ENCODE results near the gene ZNF524.
"Not testable (repeated sequence)": the region's sequence is repeated elsewhere in the genome, so short reads cannot be mapped to it uniquely, and the experiment has no call there.

ZNF524 gene

DNA sequence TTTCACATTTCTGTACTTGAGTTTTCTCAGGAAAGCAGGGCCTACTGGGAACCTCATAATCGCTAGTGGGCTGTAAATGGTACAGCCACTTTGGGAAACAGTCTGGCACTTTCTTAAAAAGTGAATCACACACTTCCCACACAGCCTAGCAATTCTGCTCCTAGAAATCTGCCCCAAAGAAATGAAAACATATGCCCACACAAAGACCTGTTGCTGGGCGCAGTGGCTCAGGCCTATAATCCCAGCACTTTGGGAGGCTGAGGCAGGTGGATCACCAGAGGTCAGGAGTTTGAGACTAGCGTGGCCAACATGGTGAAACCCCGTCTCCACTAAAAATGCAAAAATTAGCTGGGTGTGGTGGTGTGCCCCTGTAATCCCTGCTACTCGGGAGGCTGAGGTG, 30.6 kb upstream of the ZNF524 start:
- H3K36me3 ChIP-seq (ENCODE audit: control insufficient read depth, low read depth, low read length); H3K27ac ChIP-seq (ENCODE audit: low read length); H3K27me3 ChIP-seq (ENCODE audit: control insufficient read depth, insufficient read depth, low read length); H3K9me3 ChIP-seq (ENCODE audit: control insufficient read depth, low read depth, low read length); H3K9ac ChIP-seq (ENCODE audit: low read length); H3K4me3 ChIP-seq (ENCODE audit: low read length); H3K4me1 ChIP-seq (ENCODE audit: control insufficient read depth, low read depth, low read length): not testable (repeated sequence)

DNA sequence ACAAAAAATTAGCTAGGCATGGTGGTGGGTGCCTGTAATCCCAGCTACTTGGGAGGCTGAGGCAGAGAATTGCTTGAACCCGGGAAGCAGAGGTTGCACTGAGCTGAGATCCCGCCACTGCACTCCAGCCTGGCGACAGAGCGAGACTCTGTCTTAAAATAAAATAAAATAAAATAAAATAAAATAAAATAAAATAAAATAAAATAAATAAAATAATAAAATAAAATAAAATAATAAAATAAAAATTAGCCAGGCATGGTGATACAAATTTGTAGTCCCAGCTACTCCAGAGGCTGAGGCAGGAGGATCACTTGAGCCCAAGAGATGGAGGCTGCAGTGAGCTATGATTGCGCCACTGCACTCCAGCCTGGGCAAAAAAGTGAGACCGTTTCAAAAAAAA, 26.2 kb upstream of the ZNF524 start:
- not testable (repeated sequence) for H3K9ac ChIP-seq (ENCODE audit: low read length); H3K4me3 ChIP-seq (ENCODE audit: low read length); H3K36me3 ChIP-seq (ENCODE audit: control insufficient read depth, low read depth, low read length); H3K27me3 ChIP-seq (ENCODE audit: control insufficient read depth, insufficient read depth, low read length); H3K27ac ChIP-seq (ENCODE audit: low read length); H3K4me1 ChIP-seq (ENCODE audit: control insufficient read depth, low read depth, low read length); H3K9me3 ChIP-seq (ENCODE audit: control insufficient read depth, low read depth, low read length)

DNA sequence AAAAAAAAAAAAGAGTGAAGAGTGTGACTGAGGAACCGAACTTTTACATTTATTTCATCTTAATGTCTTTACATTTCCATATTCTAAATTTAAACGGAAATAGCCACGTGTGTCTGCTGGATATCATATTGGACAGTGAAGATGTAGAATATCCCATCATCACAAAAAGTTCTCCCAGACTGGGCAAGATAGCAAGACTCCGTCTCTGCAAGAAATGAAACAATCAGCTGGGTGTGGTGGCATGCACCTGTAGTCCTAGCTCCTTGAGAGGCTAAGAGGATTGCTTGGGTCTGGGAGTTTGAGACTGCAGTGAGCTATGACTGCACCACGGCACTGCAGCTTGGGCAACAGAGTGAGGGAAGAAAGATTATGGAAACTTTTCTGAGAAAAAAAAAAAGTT, 23.3 kb upstream of the ZNF524 start:
- H3K27ac ChIP-seq (ENCODE audit: low read length), result no peak overlapping the region
- H3K4me1 ChIP-seq (ENCODE audit: control insufficient read depth, low read depth, low read length), result no peaks in the 10 kb centered on the region
- no peak overlapping the region for H3K9ac ChIP-seq (ENCODE audit: low read length)
- H3K27me3 ChIP-seq (ENCODE audit: control insufficient read depth, insufficient read depth, low read length), result no peaks in the 10 kb centered on the region
- H3K36me3 ChIP-seq (ENCODE audit: control insufficient read depth, low read depth, low read length), result peaks cover 8% of the 10 kb centered on the region
- no peak overlapping the region for H3K4me3 ChIP-seq (ENCODE audit: low read length)
- H3K9me3 ChIP-seq (ENCODE audit: control insufficient read depth, low read depth, low read length), result no peaks in the 10 kb centered on the region

DNA sequence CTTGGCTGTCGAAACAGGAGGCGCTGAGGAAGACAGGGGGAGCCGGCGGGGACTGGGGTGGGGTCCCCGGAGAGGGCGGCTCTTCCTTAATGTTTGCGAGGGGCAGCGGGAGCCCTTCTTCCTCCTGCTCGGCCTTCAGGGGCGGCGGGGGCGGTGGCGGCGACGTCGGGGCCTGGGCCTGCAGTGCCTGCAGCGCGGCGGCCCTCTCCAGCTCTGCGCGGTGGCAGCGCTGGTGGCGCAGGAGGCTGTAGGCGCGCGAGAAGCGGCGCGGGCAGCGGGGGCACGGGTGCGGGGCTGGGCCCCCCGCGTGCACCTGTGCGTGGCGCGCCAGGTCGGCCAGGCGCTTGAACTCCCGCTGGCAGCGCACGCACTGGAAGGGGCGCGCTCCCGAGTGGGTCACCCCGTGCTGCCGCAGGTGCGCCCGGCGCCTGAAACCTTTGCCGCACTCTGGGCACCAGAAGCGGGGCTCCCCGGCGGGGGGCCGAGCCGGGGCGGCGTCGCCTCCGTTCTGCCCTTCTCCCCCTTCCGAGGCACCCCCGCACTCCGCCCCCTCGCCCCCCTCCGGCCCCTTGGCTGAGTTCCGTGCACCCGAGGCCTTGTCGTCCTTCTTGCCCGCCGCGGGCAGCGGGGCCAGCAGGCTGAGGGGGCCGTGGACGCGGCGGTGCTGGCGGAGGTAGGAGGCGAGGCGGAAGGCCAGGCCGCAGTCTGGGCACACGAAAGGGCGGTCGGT, 21.9 kb upstream of the ZNF524 start:
- Histone ChIP-seq H3K4me3 (ENCODE audit: low read length) (no peak overlapping the region), H3K27me3 (ENCODE audit: control insufficient read depth, insufficient read depth, low read length) (no peaks in the 10 kb centered on the region), H3K9ac (ENCODE audit: low read length) (no peak overlapping the region), H3K4me1 (ENCODE audit: control insufficient read depth, low read depth, low read length) (no peaks in the 10 kb centered on the region), H3K9me3 (ENCODE audit: control insufficient read depth, low read depth, low read length) (no peaks in the 10 kb centered on the region), H3K27ac (ENCODE audit: low read length) (no peak overlapping the region), H3K36me3 (ENCODE audit: control insufficient read depth, low read depth, low read length) (peaks cover 8% of the 10 kb centered on the region)

DNA sequence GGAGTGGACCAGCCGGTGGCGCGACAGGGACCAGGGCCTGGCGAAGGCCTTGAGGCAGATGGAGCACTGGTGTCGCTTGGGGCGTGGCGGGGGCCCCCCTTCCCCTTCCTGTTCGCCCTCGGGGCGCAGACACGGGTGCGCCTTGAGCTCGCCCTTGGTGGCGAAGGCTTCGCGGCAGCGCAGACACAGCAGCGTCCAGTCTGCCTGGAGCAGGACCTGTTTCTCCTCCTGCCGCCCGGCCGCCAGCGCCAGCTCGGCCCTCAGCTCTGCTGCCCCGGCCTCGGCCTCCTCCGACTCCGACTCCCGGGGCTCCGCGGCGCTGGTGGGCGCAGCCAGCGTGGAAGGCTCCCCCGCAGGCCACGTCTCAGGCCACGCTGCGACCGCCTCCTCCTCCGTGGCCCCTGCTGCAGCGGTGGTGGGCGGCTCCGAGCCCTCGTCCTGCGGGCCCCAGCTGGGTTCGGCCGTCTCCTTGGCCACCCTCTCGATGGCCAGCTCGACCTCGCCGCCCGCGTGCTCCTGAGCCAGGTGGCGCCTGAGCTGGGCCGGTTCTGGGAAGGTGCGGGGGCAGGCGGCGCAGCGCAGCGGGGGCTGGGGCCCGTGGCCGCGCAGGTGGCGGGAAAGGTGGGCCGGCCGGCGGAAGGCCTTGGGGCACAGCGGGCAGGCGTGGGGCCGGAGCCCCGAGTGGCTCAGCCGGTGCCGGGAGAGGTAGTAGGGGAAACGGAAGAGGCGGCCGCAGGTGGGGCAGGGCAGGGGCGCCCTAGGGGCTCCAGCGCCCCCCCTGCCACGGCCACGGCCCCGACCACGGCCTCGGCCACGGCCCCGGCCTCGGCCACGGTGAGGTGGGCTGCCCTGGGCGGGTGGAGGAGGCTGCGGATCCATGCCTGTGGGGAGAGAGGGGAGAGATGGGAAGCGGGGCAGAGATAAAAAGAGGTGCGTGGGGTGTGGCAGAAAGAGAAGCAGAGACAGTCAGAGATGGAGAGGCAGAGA, 21.0 kb upstream of the ZNF524 start:
- H3K4me3 ChIP-seq (ENCODE audit: low read length), result peak overlapping the region; percentile 82
- H3K27ac ChIP-seq (ENCODE audit: low read length), result no peak overlapping the region
- no peaks in the 10 kb centered on the region for H3K4me1 ChIP-seq (ENCODE audit: control insufficient read depth, low read depth, low read length)
- H3K9me3 ChIP-seq (ENCODE audit: control insufficient read depth, low read depth, low read length), result no peaks in the 10 kb centered on the region
- no peaks in the 10 kb centered on the region for H3K27me3 ChIP-seq (ENCODE audit: control insufficient read depth, insufficient read depth, low read length)
- peak overlapping the region; percentile 84 for H3K9ac ChIP-seq (ENCODE audit: low read length)
- H3K36me3 ChIP-seq (ENCODE audit: control insufficient read depth, low read depth, low read length), result peaks cover 8% of the 10 kb centered on the region

DNA sequence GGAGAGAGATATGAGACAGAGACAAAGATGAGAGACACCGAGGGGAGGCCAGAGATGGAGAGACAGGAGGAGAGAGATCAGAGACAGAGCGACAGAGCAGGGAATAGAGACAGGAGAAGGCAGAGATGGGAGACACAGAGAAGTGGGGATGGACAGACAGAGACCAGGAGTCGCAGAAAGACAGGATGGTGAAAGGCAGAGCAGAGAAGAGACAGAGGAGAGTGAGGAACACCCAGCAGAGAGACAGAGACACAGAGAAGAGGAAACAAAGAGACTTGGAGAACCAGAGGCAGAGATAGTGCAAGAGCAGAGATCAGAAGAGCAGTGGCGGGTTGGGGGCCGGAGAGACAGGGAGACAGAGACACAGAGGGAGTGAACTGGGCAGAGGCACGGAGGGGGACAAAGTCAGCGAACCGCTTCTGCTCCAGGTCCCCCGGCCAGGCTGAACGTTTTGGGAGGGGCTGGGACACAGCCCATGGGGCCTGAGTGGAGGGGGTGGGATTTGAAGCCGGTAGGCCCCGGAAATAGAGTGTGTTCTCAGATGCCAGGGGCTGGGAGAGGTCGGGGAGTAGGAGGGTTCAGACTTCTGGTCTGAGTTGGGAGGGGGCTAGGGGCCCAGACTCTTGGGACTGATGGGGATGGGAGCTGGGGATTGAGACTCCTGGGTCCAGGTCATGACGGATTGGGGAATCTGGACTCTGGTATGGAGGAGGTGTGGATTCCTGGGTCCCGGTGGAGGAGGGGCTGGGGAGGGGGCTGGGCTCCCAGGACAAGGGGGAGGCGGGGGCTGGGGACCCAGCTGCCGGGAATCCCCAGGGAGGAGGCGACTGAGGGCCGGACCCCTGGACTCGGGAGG, 20.1 kb upstream of the ZNF524 start:
- no peaks in the 10 kb centered on the region for H3K9me3 ChIP-seq (ENCODE audit: control insufficient read depth, low read depth, low read length)
- no peak overlapping the region for H3K27ac ChIP-seq (ENCODE audit: low read length)
- H3K9ac ChIP-seq (ENCODE audit: low read length), result peak overlapping the region; percentile 84
- no peaks in the 10 kb centered on the region for H3K4me1 ChIP-seq (ENCODE audit: control insufficient read depth, low read depth, low read length)
- H3K36me3 ChIP-seq (ENCODE audit: control insufficient read depth, low read depth, low read length), result peaks cover 8% of the 10 kb centered on the region
- H3K27me3 ChIP-seq (ENCODE audit: control insufficient read depth, insufficient read depth, low read length), result no peaks in the 10 kb centered on the region
- peak overlapping the region; percentile 82 for H3K4me3 ChIP-seq (ENCODE audit: low read length)

DNA sequence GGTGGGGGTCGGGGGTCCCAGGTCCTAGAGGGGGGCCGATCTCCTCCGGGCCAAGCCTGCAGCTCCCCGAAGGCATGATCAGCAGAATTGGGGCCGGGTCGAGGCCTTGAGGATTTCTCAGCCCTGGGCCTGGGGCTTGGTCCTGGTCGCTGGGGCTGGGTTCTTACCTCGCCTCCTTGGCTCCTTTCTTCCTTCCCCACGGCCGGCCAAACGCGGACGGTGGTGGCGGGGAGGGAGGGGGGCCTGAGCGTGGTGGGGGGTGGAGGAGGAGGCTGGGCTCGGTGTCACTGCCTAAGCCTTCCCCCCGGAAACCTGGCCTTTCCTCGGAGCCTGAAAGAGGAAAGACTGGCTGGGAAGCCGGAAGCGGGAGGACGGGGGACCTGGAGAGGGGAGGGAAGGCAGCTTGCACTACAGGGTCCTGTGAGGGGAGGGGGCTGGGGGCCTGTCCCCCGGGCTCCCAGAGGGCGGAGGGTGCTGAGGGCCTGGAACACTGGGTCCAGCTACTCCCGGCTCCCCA, 19.4 kb upstream of the ZNF524 start, which contains the start of gene ZNF579:
ZNF579 (minus strand) TSS at position 221 of the 517 bp plus-strand sequence. CDS start 1,209 bp downstream, outside the sequence.
- no peak within 1 kb of the TSS for H3K27ac ChIP-seq (ENCODE audit: low read length)
- H3K4me1 ChIP-seq (ENCODE audit: control insufficient read depth, low read depth, low read length), result peaks cover 4% of the 10 kb centered on the region
- H3K9me3 ChIP-seq (ENCODE audit: control insufficient read depth, low read depth, low read length), result no peaks in the 10 kb centered on the region
- H3K9ac ChIP-seq (ENCODE audit: low read length), result peak within 1 kb of the TSS; percentile 84
- peaks cover 8% of the 10 kb centered on the region for H3K36me3 ChIP-seq (ENCODE audit: control insufficient read depth, low read depth, low read length)
- H3K4me3 ChIP-seq (ENCODE audit: low read length), result peak within 1 kb of the TSS; percentile 82
- H3K27me3 ChIP-seq (ENCODE audit: control insufficient read depth, insufficient read depth, low read length), result no peaks in the 10 kb centered on the region

DNA sequence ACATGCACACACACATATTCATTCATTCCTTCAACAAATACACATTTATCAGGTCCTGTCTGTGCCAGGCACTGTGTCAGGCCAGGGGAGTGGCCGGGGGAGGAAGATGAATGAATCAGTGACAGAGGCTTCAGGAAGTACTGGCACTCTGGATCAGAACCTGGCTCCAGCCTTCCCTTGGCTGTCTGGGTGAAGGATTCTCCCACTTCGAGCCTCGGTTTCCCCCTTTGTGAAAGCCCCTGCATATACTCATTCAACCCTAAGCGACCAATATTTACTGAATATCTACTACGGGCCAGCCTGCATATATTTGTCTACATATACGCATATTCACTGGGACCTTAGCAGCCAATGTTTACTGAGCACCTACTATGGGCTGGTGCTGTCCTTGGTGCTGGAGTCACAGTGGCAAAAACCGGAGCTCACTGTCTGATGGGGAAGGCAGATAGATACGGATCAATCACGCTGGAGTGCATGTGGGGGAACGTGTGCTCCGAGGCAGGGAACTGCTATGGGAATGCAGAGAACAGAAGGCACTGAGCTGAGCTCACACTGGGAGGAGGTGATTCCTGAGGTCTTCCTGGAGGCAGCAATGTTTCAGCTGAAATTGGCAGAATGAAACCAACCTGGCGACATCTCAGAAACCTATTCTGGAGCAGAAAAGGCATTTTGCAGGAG, 18.8 kb upstream of the ZNF524 start:
- Histone ChIP-seq H3K36me3 (ENCODE audit: control insufficient read depth, low read depth, low read length) (peaks cover 8% of the 10 kb centered on the region), H3K4me3 (ENCODE audit: low read length) (peak overlapping the region; percentile 82), H3K9me3 (ENCODE audit: control insufficient read depth, low read depth, low read length) (no peaks in the 10 kb centered on the region), H3K27ac (ENCODE audit: low read length) (no peak overlapping the region), H3K27me3 (ENCODE audit: control insufficient read depth, insufficient read depth, low read length) (no peaks in the 10 kb centered on the region), H3K4me1 (ENCODE audit: control insufficient read depth, low read depth, low read length) (peaks cover 6% of the 10 kb centered on the region), H3K9ac (ENCODE audit: low read length) (no peak overlapping the region)

DNA sequence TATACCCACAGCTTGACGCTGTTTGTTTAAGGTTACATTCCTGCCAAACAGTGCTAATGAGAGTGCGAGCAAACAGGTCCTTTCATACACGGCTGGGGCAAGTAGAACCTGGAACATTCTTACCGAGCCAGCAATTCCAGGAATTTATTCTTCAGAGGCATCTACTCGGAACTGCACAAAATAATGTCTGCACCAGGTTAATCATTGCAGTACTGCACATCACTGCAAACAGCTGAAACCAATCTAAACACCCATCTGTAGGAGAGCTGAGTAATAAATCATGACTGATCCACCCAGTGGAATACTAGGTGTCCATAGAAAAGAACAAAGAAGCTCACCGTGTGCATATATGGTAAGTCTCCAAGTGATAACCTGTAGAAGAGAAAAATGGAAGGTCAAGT, 18.3 kb upstream of the ZNF524 start:
- peaks cover 6% of the 10 kb centered on the region for H3K36me3 ChIP-seq (ENCODE audit: control insufficient read depth, low read depth, low read length)
- no peak overlapping the region for H3K9ac ChIP-seq (ENCODE audit: low read length)
- H3K4me3 ChIP-seq (ENCODE audit: low read length), result no peak overlapping the region
- no peak overlapping the region for H3K27ac ChIP-seq (ENCODE audit: low read length)
- H3K9me3 ChIP-seq (ENCODE audit: control insufficient read depth, low read depth, low read length), result no peaks in the 10 kb centered on the region
- no peaks in the 10 kb centered on the region for H3K27me3 ChIP-seq (ENCODE audit: control insufficient read depth, insufficient read depth, low read length)
- peaks cover 6% of the 10 kb centered on the region for H3K4me1 ChIP-seq (ENCODE audit: control insufficient read depth, low read depth, low read length)

DNA sequence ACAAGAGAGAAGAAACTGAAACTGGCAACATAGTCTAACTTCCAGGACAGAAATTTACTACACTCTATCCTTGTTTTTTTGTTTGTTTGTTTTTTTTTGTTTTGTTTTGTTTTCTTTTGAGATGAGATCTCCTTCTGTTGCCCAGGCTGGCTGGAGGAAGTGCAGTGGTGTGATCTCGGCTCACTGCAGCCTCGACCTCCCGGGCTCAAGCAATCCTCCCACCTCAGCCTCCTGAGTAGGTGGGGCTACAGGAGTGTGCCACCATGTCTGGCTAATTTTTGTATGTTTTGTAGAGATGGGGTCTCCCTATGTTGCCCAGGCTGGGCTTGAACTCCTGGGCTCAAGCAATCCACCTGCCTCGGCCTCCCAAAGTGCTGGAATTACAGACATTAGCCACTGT, 17.8 kb upstream of the ZNF524 start:
- not testable (repeated sequence) for H3K27me3 ChIP-seq (ENCODE audit: control insufficient read depth, insufficient read depth, low read length); H3K9ac ChIP-seq (ENCODE audit: low read length); H3K27ac ChIP-seq (ENCODE audit: low read length); H3K4me1 ChIP-seq (ENCODE audit: control insufficient read depth, low read depth, low read length); H3K4me3 ChIP-seq (ENCODE audit: low read length); H3K36me3 ChIP-seq (ENCODE audit: control insufficient read depth, low read depth, low read length); H3K9me3 ChIP-seq (ENCODE audit: control insufficient read depth, low read depth, low read length)

All from iPS-18a (cell line).